ENCODE measurements around the gene BTBD7. TPM values are rescaled to one million over a fixed set of nuclear protein-coding genes. Genes with fewer than 3 reads are reported as not detected.

BTBD7 gene
- total and polyA plus RNA-seq, 2 donors (not counting 1 experiment from before 2014, with no cell fraction given): 8.1 to 48.6 TPM

- ChIA-PET POLR2A (interaction anchor here (1.1 to 2.9 kb wide), 2 partner anchors 12 to 23 kb away, joined by 3 to 11 read pairs; partner anchors contain the start of genes LYSET and MOAP1), CTCF (interaction anchor here (0.6 to 2.8 kb wide), 18 partner anchors 9 to 1085 kb away, joined by 3 to 14 read pairs (median 4); partner anchors contain the start of genes LYSET and MOAP1)
- Mint-ChIP-seq H3K4me3 (peak overlapping the region; percentile 97), H3K4me1 (peaks cover 61% of the 10 kb centered on the region), H3K9me3 (ENCODE audit: insufficient read depth) (no peaks in the 10 kb centered on the region), H3K27ac (peak overlapping the region; percentile 91), H3K27me3 (no peaks in the 10 kb centered on the region)
- under 1% methylated on average over 16 of the region's 23 CpGs for WGBS (ENCODE audit: insufficient coverage)
- ATAC-seq (ENCODE audit: low read depth) (peak; percentile 39), DNase-seq (peak; percentile 29)
- Histone ChIP-seq H3K27me3 (replicated peaks in 1 of 4; ENCODE audit: control extremely low read depth in 1 of 4, control insufficient read depth in 3 of 4, insufficient read depth in 4 of 4, low read length in 3 of 4) (no peaks in the 10 kb centered on the region), H4K20me1 (ENCODE audit: control insufficient read depth, insufficient read depth, low read length, poor library complexity, severe bottlenecking) (no peaks in the 10 kb centered on the region), H3K4me2 (replicated peaks; ENCODE audit: low read depth, low read length, poor library complexity, severe bottlenecking) (peak overlapping the region; percentile 85), H3K27ac (ENCODE audit: low read length in 2 of 2) (peak overlapping the region; percentile 64 to 84), H3K4me1 (ENCODE audit: control insufficient read depth in 2 of 2, insufficient read depth in 2 of 2, low read length in 2 of 2) (peaks cover 28 to 46% of the 10 kb centered on the region in 2 donors), H3K4me3 (ENCODE audit: control extremely low read depth in 1 of 5, extremely low read depth in 1 of 5, insufficient read depth in 1 of 5, low read depth in 2 of 5, low read length in 4 of 5) (peak overlapping the region; percentile 2 to 97 (median 94)), H3K9me3 (ENCODE audit: control extremely low read depth in 1 of 3, control insufficient read depth in 2 of 3, insufficient read depth in 1 of 3, low read length in 2 of 3) (no peaks in the 10 kb centered on the region), H3K79me2 (ENCODE audit: control insufficient read depth, insufficient read depth, low read length) (peaks cover 50% of the 10 kb centered on the region), H2AFZ (ENCODE audit: insufficient read depth, low read depth, low read length, poor library complexity, severe bottlenecking) (peak overlapping the region; percentile 99), H3K36me3 (replicated peaks in 1 of 2; ENCODE audit: control extremely low read depth in 1 of 2, control insufficient read depth in 1 of 2, extremely low read depth in 1 of 2, insufficient read depth in 2 of 2, low read length in 1 of 2) (peaks cover 2 to 3% of the 10 kb centered on the region in 2 experiments), H3K9ac (ENCODE audit: low read length) (peak overlapping the region; percentile 95)
- TF ChIP-seq, protein P1, sequence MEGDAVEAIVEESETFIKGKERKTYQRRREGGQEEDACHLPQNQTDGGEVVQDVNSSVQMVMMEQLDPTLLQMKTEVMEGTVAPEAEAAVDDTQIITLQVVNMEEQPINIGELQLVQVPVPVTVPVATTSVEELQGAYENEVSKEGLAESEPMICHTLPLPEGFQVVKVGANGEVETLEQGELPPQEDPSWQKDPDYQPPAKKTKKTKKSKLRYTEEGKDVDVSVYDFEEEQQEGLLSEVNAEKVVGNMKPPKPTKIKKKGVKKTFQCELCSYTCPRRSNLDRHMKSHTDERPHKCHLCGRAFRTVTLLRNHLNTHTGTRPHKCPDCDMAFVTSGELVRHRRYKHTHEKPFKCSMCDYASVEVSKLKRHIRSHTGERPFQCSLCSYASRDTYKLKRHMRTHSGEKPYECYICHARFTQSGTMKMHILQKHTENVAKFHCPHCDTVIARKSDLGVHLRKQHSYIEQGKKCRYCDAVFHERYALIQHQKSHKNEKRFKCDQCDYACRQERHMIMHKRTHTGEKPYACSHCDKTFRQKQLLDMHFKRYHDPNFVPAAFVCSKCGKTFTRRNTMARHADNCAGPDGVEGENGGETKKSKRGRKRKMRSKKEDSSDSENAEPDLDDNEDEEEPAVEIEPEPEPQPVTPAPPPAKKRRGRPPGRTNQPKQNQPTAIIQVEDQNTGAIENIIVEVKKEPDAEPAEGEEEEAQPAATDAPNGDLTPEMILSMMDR (IDR thresholded peaks at IDR 0.05): peak; percentile 24
- TF ChIP-seq EZH2 (IDR thresholded peaks at IDR 0.05; ENCODE audit: borderline replicate concordance, insufficient read depth, low read depth, low read length, poor library complexity, severe bottlenecking): no peak
- intact Hi-C loops (cut with micrococcal nuclease): loop anchor here (1.0 to 10.0 kb wide), 9 partner anchors 22 to 1101 kb away; partner anchors contain the start of genes ATXN3, BTBD7, ITPK1 and LYSET
Observed at GRCh38 chr14:93207468-93208308, 125.1 kb downstream of the BTBD7 start.
